Panc1 (cell line): ENCODE results near the gene EPS8L2.

Experiments
- CTCF ChIP-seq: fragments of 450-650 bp; IDR thresholded peaks from 2 replicates; pipeline ENCODE4 v1.5.1; 2017; ENCODE audit warnings: mild to moderate bottlenecking
- REST ChIP-seq, 2 experiments: IDR thresholded peaks; 2 replicates each; pipeline ENCODE4 v1.6.1; 2011 to 2012; ENCODE audit warnings: low read depth in 2 of 2, control low read depth in 1 of 2, low read length in 1 of 2, mild to moderate bottlenecking in 1 of 2, moderate library complexity in 1 of 2; ENCODE audit not compliant: insufficient read depth in 1 of 2

- TF ChIP-seq REST (IDR thresholded peaks at IDR 0.05; ENCODE audit: insufficient read depth in 1 of 2, low read depth in 2 of 2, low read length in 1 of 2) (no peak), CTCF (no peak)
These were observed 20.5 kb downstream of the EPS8L2 start for GRCh38 chr11:726278-727220.
